ENCODE results near the gene ANKZF1. TPM values are rescaled to one million over a fixed set of nuclear protein-coding genes. Genes with fewer than 3 reads are reported as not detected.

The ANKZF1 gene
- total RNA-seq, 4 donors from 2014 or later = 13.0 to 23.0 (median 19.1) TPM

- peaks cover 0 to 81% of the 10 kb centered on the region in 2 donors for H3K36me3 ChIP-seq
- H3K27ac ChIP-seq = no peak overlapping the region
- in situ Hi-C loops (cut with MboI; ENCODE audit: low sequenced_read_pairs in 4 of 4) (no loop called here), intact Hi-C loops (cut with DNase I; ENCODE audit: low total_unique reads) (no loop called here)
- H3K9me3 ChIP-seq = no peaks in the 10 kb centered on the region
- H3K4me1 ChIP-seq = peaks cover 11% of the 10 kb centered on the region in 2 donors
- peak in 1 of 2 donors; percentile 5 for DNase-seq
- no peak for TF ChIP-seq POLR2A (IDR thresholded peaks at IDR 0.05)
- ATAC-seq = no peak
- no peak overlapping the region for H3K4me3 ChIP-seq
- no peaks in the 10 kb centered on the region for H3K27me3 ChIP-seq
Observed at GRCh38 chr2:219213026-219213415, 16.6 kb upstream of the ANKZF1 start.

DNA sequence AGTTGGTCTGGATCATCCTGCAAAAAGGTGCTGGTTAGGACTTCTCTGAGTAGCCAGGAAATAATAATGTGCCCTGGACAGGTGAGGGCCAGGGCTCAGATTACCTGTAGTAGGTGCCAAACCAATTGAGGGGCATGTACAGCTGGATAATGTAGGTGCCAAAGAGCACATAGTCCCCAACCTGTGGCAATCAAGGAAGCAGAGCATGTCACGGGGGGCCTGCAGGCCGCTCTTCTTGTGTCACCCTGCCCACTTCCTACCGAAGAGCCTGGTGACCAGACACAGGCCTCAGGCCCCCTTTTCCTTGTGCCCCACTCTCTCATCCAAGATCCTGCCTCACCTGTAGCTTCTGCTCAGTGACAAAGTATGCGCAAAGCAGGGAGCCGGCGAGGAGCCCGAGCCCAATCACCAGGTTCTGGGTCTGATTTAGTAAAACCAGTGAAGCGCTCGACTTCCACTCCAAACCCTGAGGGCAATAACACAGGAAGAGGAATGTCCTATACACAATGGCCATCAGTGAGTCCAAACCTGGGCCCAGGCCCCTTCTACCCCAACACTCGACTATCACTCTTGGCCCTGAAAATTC, 16.0 kb upstream of the ANKZF1 start:
- Histone ChIP-seq H3K9me3 (no peaks in the 10 kb centered on the region), H3K4me1 (peaks cover 7 to 14% of the 10 kb centered on the region in 2 donors), H3K4me3 (no peak overlapping the region), H3K27ac (no peak overlapping the region), H3K27me3 (no peaks in the 10 kb centered on the region), H3K36me3 (peaks cover 0 to 76% of the 10 kb centered on the region in 2 donors)
- DNase-seq = no peak
- in situ Hi-C loops (cut with MboI; ENCODE audit: low sequenced_read_pairs in 4 of 4) = no loop called here
- intact Hi-C loops (cut with DNase I; ENCODE audit: low total_unique reads) = no loop called here
- no peak for TF ChIP-seq POLR2A (IDR thresholded peaks at IDR 0.05)
- TF ChIP-seq, protein P1, sequence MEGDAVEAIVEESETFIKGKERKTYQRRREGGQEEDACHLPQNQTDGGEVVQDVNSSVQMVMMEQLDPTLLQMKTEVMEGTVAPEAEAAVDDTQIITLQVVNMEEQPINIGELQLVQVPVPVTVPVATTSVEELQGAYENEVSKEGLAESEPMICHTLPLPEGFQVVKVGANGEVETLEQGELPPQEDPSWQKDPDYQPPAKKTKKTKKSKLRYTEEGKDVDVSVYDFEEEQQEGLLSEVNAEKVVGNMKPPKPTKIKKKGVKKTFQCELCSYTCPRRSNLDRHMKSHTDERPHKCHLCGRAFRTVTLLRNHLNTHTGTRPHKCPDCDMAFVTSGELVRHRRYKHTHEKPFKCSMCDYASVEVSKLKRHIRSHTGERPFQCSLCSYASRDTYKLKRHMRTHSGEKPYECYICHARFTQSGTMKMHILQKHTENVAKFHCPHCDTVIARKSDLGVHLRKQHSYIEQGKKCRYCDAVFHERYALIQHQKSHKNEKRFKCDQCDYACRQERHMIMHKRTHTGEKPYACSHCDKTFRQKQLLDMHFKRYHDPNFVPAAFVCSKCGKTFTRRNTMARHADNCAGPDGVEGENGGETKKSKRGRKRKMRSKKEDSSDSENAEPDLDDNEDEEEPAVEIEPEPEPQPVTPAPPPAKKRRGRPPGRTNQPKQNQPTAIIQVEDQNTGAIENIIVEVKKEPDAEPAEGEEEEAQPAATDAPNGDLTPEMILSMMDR (IDR thresholded peaks at IDR 0.05 in 4 of 5, conservative IDR thresholded peaks at IDR 0.05 in 1 of 5) = no peak
- ATAC-seq = no peak

DNA sequence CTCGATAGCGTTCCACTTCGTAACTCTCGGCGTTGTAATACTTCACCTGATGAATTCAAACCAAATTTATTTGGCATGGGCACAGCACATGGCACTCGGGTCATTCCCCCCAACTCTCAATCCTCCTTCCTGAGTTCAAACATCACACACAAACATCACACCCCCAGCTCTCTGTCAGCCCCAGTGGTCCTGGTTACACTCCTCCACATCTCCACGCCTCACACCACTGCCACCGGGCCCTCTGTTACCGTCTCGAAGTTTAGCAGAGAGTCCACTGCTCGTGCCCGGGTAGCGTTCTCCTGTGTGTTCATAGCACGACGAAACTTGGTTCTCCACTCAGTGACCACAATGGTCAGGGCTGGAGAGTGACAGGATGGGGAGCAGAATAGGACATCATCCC, 15.5 kb upstream of the ANKZF1 start:
- Histone ChIP-seq H3K36me3 (peaks cover 0 to 70% of the 10 kb centered on the region in 2 donors), H3K27ac (no peak overlapping the region), H3K4me1 (peaks cover 9 to 17% of the 10 kb centered on the region in 2 donors), H3K27me3 (no peaks in the 10 kb centered on the region), H3K4me3 (no peak overlapping the region), H3K9me3 (no peaks in the 10 kb centered on the region)
- intact Hi-C loops (cut with DNase I; ENCODE audit: low total_unique reads) = no loop called here
- ATAC-seq = no peak
- TF ChIP-seq, protein P1 (IDR thresholded peaks at IDR 0.05 in 4 of 5, conservative IDR thresholded peaks at IDR 0.05 in 1 of 5) = no peak
- in situ Hi-C loops (cut with MboI; ENCODE audit: low sequenced_read_pairs in 4 of 4) = no loop called here
- DNase-seq = no peak

DNA sequence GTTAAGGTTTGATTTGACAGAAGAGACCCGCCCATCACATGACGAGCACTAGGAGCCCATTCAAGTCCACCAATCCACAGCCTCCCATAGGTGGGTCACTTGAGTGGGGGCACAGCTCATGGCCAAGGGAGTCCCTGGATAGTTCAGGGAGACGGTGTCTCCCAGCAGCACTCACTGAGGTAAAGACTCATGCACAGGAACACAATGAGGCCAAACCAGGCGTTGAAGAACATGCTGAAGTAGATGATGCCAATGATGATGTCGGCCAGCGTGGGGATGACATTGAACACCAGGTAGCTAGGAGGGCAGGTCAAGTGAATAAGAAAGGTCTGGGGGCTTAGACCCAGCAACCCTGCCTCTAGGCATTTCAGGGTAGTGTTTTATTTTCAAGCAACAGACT, 14.8 kb upstream of the ANKZF1 start:
- Histone ChIP-seq H3K4me3 (no peak overlapping the region), H3K27ac (no peak overlapping the region), H3K27me3 (no peaks in the 10 kb centered on the region), H3K9me3 (no peaks in the 10 kb centered on the region), H3K4me1 (peaks cover 16 to 24% of the 10 kb centered on the region in 2 donors), H3K36me3 (peaks cover 0 to 64% of the 10 kb centered on the region in 2 donors)
- ATAC-seq = no peak
- DNase-seq = no peak
- TF ChIP-seq, protein P1 (IDR thresholded peaks at IDR 0.05 in 4 of 5, conservative IDR thresholded peaks at IDR 0.05 in 1 of 5) = no peak
- TF ChIP-seq POLR2A (IDR thresholded peaks at IDR 0.05) = no peak
- intact Hi-C loops (cut with DNase I; ENCODE audit: low total_unique reads) (no loop called here), in situ Hi-C loops (cut with MboI; ENCODE audit: low sequenced_read_pairs in 4 of 4) (no loop called here)

DNA sequence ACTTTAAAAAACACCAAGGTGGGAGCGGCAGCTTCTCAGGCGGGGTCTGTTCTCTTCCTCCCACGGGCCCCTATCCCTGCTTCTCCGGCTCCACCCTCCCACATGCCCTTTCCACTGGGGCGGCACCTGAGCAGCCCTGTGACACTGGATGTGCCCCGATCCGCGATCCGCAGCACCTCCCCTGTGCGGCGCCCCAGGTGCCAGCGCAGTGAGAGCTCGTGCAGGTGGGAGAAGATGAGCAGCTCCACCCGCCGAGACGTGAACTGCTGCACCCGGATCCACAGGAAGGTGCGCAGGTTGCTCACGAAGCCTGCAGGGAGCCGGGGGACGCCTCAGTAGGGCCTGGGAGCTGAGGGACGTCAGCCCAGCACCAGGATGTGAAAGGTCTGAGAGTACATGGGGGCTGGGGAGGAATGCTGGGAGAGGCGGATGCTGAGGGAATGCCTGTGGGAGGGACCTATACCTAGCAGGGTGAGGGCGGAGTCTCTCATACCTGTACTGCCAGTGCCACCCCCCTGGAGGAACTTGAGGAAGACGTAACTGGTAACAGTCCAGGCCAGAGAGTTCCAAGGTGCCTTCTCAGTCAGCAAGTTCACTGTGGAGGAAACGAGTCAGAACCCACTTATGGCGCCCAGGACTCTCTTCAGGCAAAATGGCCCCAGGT, 13.6 kb upstream of the ANKZF1 start:
- TF ChIP-seq, protein P1 (IDR thresholded peaks at IDR 0.05 in 4 of 5, conservative IDR thresholded peaks at IDR 0.05 in 1 of 5) = no peak
- no peak for TF ChIP-seq POLR2A (IDR thresholded peaks at IDR 0.05)
- no peak for DNase-seq
- Histone ChIP-seq H3K27me3 (no peaks in the 10 kb centered on the region), H3K9me3 (no peaks in the 10 kb centered on the region), H3K36me3 (peaks cover 0 to 64% of the 10 kb centered on the region in 2 donors), H3K27ac (peak overlapping the region; percentile 87 to 99 (median 94)), H3K4me1 (peaks cover 19 to 29% of the 10 kb centered on the region in 2 donors), H3K4me3 (no peak overlapping the region)
- intact Hi-C loops (cut with DNase I; ENCODE audit: low total_unique reads) = no loop called here
- in situ Hi-C loops (cut with MboI; ENCODE audit: low sequenced_read_pairs in 4 of 4) = no loop called here
- no peak for ATAC-seq
